HuH-7 (cell line): Measurements from ENCODE around the gene MYH9.

ENCODE experiments used
- DNase-seq: peaks from one replicate; pipeline ENCODE4 v3.0.0; 2011; ENCODE audit warnings: low spot score

MYH9 gene

GRCh38 chr22:36367479-36367878 lies 20.3 kb downstream of the MYH9 start:
- no peak for DNase-seq

GRCh38 chr22:36367066-36367465 lies 20.7 kb downstream of the MYH9 start:
- DNase-seq, result no peak

DNA sequence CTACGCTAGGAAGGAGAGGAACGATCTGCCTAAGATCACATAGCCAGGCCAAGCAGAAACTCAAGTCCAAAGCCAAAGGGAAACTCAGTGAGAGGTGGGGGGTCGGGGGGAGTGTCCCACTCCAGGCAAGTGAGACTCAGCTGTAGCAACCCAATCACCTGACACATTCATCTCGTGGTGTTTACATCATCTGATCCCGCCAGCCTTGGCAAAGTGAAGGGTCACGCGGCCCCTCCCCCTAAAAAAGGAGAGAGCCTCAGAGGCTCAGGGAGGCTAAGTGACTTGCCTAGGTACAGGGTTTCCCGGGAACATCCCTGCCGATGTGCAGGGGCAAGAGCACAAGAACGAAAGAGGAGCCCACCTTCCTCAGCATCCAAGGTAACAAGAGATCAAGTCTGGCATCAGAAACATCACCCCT lies 21.5 kb downstream of the MYH9 start:
- DNase-seq, result no peak

DNA sequence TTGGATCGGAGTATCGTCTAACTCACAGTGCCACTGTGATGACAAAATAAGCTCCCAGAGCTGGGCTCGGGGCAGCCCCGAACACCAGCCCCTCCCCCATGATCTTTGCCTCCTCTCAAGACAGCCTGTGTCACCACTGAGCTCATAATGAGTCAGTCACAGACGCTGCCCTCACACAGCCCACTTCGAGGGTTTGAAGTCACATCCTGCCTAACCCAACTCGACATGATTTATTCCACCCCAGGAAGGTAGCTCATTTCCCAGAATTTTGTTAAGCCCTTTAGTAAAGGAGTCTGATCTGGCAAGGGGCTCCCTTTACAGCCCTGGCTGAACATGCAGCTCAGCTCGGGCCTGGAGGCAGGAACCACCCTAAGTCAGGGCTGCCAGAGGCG lies 22.8 kb downstream of the MYH9 start:
- DNase-seq, result no peak

DNA sequence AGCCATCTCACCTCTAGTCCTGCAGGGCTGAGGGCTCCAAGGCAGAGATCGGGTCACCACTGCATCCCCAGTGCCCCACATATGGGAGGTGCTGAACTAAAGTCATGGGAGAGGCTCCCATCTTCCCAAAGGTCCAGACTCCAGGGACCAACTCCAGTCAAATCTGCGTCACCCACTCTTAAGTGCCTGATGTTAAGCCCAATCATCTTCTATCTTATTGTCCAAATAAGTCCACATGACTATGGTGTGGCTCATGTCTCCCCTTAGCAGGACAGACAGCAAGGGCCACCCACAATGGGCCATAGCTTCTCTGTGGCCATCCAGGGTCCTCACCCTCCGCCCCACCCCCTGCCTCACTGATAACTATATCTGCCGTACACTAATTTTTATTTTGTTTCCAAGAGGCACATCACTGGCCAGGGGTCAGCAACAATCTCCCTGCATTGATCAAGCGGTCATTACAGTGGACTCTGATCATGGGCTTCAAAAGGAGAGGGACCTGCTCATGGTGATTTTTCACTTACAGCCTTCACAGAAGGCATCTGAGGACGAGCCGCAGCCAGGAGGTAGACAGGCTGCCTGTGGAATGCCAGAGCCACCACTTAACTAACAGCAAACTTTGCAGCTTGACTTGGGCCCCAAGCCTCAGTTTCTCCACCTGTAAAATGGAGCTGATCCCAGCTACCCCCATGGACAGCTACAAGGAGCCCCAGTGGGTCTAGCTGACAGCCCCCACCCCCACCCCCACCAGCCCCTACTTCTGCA lies 23.3 kb downstream of the MYH9 start:
- no peak for DNase-seq

DNA sequence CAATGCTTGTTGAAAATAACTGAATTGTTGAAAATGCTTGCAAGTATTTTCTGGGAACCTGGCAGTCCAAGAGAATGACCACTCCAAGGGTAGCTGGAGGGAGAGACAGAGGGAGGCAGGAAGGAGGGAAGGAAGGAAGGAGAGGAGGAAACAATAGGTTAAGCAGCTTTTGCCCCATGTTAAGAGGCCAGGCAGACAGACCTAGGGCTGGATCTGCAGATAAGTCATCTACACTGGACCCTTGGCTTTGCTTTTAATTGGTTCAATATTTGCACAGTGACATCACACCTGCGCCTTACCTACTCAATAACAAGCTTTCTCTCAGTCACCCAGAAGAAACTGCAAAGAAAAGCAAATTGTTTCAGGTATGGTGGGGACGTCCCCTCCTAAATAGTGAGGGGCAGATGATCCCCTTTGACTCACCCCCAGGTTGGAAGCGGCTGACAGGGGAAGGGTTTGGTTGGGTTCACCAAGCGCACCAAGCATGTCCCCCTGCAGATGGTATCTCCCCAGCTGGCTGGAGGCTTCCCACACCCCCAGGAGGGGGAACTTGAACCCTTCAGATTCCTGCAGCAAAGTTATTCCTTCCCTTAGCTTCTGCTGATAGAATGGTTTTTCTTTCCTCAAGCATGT lies 24.3 kb downstream of the MYH9 start:
- DNase-seq, result no peak

DNA sequence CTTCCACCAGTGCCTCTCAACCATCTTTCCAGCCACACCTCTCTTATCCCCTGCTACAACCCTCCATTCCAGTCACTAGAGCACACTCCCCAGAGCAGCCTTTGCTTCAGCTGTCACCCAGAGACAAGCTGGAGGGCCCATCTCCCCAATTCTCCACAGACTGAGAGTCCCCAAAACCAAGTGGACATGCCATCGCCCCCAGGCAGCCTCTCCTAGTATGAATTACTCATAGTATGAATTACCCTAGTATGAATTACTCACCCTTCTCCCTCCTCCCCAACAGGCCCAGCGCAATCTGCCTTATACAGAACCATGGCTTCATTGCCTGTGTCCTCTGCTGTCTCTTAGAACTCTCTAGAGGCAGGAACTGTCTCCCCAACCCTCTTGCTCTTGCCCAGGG lies 24.8 kb downstream of the MYH9 start:
- DNase-seq, result no peak

GRCh38 chr22:36362075-36362474 lies 25.7 kb downstream of the MYH9 start:
- DNase-seq, result no peak

DNA sequence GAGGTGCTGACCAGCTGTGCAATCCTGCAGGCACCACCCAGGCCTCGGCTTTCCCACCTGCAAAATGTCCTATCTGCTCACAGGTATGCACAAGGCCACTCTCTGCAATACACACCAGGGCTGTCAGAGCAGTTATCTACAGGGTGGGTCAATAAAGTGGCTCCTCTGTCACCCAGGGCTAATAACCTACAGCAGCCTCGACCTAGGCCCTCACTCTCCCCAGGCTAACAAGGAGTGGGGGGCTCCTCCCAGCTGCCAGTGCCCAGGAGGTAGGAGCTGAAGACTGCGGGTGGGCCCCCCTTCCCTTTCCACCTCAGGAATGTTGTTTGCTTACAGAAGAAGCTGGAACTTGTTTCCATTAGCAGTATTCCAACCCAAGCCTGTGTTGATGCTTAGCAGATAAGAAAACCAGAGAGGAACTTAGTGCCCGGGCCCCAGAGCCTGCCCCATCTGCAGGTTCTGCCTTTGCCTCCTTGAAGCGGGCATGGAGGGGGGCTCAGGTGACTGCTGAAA lies 26.8 kb downstream of the MYH9 start:
- DNase-seq, result peak; percentile 55

DNA sequence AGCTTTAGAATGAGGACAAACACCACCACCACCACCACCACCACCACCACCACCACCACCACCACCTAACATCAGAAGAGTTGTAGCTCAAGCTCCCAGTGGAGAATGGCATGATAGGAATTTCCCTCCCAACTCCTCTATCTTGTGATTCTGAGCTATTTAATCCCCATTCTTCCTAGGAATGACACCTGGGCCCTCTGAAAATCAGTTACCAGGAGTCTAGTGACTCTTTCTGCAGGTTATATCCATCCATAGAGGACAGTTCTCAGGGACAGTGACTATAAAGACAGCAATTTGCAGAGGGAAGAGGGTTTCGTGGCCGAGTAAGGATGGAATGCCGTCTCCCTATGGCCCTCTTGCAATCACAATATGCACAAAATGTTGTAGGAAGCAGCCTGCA lies 27.8 kb downstream of the MYH9 start:
- DNase-seq, result no peak

DNA sequence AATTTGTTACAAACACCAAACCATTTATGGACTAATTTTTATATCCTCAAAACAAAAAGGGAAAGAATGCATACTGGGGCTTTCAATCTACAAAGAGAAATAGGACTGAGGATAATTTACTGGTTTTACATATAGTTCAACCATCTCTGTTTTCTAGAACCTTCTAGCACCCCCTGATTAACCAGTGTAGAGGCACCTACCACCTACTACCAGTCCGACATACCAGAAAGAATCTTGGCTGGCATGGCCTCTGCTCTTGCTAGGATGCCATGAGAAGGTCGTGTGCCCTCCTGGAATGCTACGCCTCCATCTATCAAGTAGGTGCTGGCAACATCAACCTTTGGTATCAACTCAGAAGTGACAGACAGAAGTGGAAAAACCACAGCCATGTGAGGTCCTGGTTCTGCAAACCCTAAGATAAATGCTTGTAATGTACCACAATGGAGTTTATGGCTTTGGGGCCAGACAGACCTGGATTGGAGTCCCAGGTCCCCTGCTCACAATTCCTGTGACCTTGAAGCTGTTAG lies 28.2 kb downstream of the MYH9 start:
- DNase-seq, result no peak

DNA sequence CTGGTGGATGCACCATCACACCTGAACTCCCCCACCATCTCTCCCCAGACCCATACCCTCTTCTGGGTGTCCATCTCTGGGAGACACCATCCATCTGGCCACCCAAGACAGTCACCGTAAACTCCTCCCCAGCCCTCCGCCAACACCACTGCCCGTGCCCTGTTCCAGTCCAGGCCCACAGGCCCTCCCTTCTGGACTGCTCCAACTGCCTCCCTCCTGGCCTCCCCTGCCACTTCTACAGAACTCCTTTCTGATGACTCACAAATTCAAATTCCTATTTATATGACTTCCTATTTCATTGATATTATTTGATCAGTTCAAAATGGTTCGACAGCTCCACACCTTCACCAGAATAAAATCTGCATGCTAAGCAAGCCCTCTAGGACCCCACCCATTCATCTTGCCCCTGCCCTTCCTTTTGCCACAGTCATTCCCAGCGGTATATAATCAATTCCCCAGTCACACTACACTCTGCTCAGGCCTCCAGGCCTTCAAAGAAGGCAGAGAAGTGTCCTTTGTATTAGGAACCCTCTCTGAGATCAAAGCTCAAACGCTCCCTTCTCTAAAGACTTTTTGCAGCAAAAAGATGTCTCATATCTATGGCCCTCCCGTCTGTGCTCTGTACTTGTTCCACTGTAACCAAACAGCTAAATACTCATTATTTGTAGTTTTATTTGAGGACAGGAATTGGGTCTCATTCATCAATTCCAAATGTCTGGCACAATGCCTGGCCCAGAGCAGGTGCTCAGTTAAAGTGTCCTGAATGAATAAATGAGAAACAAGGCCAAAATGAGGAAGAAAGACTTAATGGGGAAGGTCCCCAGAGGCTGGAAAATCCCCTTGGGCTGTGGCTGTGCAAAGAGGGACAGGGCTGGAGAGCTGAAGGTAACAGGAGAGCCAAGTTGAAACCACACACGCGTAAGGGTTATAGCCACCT lies 29.0 kb downstream of the MYH9 start:
- no peak for DNase-seq

DNA sequence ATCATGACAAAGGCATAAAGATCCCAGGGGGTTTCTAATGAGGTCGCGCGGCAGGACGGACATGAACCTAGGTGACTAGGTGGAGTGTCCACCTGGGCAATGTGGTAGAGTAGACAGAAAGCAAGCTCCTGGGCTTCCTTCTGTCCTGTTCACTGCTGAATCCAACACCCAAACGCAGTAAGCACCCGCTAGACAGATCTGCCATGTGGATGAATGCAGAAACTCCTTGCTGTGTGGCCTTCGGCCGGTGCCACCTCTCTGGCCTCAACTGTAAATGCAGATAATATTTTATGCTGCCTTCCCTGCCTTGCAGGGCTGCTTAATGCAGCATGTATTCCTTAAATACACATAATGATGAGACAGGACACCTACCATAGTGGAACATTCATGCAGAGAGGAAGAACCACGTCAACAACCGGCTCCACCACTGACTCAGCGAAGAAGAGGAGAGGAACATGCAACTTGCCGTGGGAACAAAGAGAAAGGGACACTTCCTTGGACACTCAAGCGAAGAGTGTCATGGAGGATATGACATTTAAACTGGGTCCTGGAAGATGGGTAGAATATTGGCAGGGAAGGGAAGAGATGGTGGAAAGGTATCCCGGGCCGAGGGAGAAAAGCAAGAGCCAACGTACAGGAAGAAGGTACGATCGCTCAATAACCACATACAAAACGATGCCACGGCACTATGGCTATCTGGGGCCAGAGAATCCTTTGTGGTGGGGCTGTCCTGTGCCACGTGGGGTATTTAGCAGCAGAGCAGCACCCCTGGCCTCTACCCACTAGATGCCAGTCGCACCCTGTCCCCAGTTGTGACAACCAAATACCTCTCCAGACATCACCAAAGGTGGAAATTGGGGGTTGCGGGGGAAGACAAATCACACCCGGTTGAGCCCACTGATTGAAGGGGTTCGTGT lies 30.8 kb downstream of the MYH9 start:
- DNase-seq, result no peak

DNA sequence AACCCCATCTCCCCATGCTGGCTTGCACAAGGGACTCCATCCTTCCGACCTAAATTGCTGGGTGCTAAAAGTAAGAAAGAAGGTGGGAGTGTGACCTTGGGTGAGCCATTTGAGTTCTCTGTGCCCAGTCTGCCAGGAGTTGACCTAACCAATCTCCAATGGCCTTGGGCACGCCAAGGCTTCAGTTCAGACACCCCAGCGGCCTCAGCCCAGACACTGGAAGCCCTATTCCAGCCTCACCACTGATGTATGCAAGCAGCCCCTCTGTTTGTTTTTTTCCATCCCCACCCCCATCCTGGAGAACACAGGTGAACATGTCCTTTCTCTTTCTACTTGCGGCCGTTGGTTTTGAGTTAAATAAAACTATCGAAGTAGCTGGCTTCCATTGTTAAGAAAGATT lies 31.9 kb downstream of the MYH9 start:
- DNase-seq, result no peak

DNA sequence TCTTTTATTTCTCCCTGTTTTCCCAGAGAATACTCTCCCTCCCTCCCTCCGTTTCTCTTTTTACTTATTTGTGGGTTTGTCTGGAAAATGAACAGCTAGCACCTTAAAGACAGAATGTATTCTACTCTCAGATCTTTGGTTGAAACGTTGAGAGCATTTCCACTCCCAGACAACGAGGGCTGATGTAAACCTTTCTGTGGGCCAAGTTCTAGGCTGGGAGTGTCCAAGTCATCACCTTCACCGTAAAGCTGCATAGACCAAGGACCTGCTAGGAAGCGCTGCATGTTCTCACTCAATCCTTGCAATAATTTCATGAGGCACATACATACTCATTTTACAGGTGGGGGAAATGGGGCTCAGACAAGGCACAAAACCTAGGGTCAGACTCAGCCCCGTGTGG lies 32.4 kb downstream of the MYH9 start:
- no peak for DNase-seq

DNA sequence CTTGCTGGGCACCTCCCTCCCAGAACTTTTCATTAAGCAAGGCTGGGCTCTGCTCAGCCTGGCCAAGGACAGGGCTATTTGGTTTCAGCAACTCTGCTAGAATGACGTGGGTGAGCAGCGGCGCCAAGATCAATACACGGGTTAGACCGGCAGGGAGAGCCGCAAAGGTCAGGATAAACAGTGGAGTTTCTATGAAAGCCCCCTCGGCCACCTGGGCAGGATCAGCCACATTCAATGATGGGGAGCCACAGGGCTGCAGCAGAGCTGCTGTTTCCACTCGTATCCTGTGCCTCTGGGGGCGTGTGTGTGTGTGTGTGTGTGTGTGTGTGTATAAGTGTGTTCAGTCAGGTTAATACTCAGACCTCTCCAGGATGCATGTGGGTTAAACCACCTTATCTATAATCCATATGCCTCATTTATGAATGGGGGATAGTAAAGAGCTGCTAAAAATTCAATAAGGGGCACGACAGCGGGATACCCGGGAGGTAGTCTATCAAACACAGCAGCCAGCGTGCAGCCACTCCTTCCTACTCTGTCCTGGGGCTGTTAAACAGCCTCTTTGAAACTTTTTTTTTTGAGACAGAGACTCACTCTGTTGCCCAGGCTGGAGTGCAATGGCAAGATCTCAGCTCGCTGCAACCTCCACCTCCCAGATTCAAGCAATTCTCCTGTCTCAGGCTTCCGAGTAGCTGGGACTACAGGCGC lies 34.8 kb downstream of the MYH9 start:
- DNase-seq, result peak; percentile 76

GRCh38 chr22:36351921-36352802 lies 35.6 kb downstream of the MYH9 start:
- no peak for DNase-seq

GRCh38 chr22:36350751-36351594 lies 36.8 kb downstream of the MYH9 start:
- DNase-seq, result peak; percentile 67

- no peak for DNase-seq
Measured at GRCh38 chr22:36349726-36350125, 38.0 kb downstream of the MYH9 start.
